ENCODE results near the gene PDE5A.

DNA sequence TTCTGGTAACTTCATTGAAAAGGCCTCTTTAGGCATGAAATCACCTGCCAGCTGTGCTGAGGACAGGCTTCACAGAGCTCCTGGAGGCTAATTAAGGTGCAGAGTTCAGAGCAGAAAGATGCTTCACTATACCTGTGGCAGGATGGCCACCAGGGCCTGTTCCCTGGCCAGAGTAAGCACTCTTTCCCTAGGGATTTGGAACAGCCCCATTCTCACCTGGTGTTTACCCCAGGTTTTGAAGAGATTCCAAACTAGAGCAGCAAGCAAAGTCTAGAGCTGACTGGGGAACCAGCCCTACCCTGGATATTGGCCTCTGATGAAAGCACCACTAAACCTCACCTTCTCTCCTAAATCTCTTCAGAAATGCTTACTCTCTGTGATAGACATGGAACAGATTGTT is 148.8 kb downstream of the PDE5A start:
- TF ChIP-seq POLR2A (IDR thresholded peaks at IDR 0.05) (no peak), POLR2AphosphoS5 (IDR thresholded peaks at IDR 0.05) (no peak)
- TF ChIP-seq, protein P1, sequence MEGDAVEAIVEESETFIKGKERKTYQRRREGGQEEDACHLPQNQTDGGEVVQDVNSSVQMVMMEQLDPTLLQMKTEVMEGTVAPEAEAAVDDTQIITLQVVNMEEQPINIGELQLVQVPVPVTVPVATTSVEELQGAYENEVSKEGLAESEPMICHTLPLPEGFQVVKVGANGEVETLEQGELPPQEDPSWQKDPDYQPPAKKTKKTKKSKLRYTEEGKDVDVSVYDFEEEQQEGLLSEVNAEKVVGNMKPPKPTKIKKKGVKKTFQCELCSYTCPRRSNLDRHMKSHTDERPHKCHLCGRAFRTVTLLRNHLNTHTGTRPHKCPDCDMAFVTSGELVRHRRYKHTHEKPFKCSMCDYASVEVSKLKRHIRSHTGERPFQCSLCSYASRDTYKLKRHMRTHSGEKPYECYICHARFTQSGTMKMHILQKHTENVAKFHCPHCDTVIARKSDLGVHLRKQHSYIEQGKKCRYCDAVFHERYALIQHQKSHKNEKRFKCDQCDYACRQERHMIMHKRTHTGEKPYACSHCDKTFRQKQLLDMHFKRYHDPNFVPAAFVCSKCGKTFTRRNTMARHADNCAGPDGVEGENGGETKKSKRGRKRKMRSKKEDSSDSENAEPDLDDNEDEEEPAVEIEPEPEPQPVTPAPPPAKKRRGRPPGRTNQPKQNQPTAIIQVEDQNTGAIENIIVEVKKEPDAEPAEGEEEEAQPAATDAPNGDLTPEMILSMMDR (IDR thresholded peaks at IDR 0.05): no peak
